ENCODE results near the gene AKT3.

DNA sequence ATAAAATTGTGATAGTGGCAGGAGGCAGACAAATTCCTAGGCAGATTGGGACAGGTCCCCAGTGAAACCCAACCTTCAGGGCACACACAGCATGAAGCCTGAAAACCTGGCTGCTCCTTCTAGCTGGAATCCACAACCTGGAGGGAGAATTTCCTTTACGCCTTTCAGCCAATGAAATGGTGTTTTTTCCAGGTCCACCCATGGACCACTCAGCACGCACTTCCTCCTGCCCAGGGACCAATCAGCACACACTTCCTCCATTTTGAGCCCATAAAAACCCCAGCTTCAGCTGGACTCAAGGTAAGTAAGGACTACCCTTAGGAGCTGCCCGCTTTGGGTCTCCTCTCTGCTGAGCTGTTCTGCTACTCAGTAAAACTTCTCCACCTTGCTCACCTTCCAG lies 120.1 kb downstream of the AKT3 start:
- TF ChIP-seq, protein P1, sequence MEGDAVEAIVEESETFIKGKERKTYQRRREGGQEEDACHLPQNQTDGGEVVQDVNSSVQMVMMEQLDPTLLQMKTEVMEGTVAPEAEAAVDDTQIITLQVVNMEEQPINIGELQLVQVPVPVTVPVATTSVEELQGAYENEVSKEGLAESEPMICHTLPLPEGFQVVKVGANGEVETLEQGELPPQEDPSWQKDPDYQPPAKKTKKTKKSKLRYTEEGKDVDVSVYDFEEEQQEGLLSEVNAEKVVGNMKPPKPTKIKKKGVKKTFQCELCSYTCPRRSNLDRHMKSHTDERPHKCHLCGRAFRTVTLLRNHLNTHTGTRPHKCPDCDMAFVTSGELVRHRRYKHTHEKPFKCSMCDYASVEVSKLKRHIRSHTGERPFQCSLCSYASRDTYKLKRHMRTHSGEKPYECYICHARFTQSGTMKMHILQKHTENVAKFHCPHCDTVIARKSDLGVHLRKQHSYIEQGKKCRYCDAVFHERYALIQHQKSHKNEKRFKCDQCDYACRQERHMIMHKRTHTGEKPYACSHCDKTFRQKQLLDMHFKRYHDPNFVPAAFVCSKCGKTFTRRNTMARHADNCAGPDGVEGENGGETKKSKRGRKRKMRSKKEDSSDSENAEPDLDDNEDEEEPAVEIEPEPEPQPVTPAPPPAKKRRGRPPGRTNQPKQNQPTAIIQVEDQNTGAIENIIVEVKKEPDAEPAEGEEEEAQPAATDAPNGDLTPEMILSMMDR (IDR thresholded peaks at IDR 0.05), result no peak
- TF ChIP-seq POLR2AphosphoS5 (IDR thresholded peaks at IDR 0.05; ENCODE audit: insufficient read depth in 1 of 2, low read depth in 1 of 2), result no peak

All from vagina (tissue), 2 donors.